HepG2 (cell line): ENCODE measurements around the gene DCUN1D3. TPM values are rescaled to one million over a fixed set of nuclear protein-coding genes. Genes with fewer than 3 reads are reported as not detected.

Experiments used
- ASH2L ChIP-seq: fragments of 300-600, 200-600 bp; sonication (generic); IDR thresholded peaks from 2 replicates; pipeline ENCODE4 v1.7.0; 2017; ENCODE audit warnings: low read depth, mild to moderate bottlenecking, moderate library complexity, mixed read lengths, low read length; ENCODE audit not compliant: insufficient read length
- ATF1 ChIP-seq: IDR thresholded peaks from 2 replicates; pipeline ENCODE4 v1.6.1; 2016; ENCODE audit warnings: mild to moderate bottlenecking, control low read depth
- BRCA1 ChIP-seq: sonication (generic); formaldehyde crosslinking; IDR thresholded peaks from 2 replicates; pipeline ENCODE4 v1.4.0; 2020; ENCODE audit warnings: missing genetic modification reagents
- CREB3 ChIP-seq: sonication (generic); formaldehyde crosslinking; IDR thresholded peaks from 2 replicates; pipeline ENCODE4 v1.5.0; 2020; ENCODE audit warnings: missing genetic modification reagents
- EP300 ChIP-seq, 3 experiments: sonication (generic) in 1 of 3; formaldehyde crosslinking in 1 of 3; IDR thresholded peaks; 2 replicates each; pipeline versions ENCODE4 v1.5.1 to v1.6.1; 2011 to 2020; ENCODE audit warnings: low read depth in 2 of 3, low read length in 2 of 3, borderline replicate concordance in 1 of 3, improper control_type of control experiment in 1 of 3, mild to moderate bottlenecking in 1 of 3, missing genetic modification reagents in 1 of 3, moderate library complexity in 1 of 3
- FOXC1 ChIP-seq: sonication (generic); formaldehyde crosslinking; IDR thresholded peaks from 2 replicates; pipeline ENCODE4 v1.8.0; 2022; ENCODE audit warnings: mild to moderate bottlenecking, missing genetic modification reagents, borderline replicate concordance
- MEIS2 ChIP-seq: sonication (generic); formaldehyde crosslinking; IDR thresholded peaks from 2 replicates; pipeline ENCODE4 v1.9.0; 2021; ENCODE audit warnings: mild to moderate bottlenecking, missing genetic modification reagents
- NFYC ChIP-seq: IDR thresholded peaks from 2 replicates; pipeline ENCODE4 v1.6.1; 2016; ENCODE audit warnings: missing genetic modification reagents, missing compliant biosample characterization
- SATB2 ChIP-seq: sonication (generic); formaldehyde crosslinking; IDR thresholded peaks from 2 replicates; pipeline ENCODE4 v1.5.0; 2020; ENCODE audit warnings: missing genetic modification reagents
- SNAPC4 ChIP-seq: sonication (generic); formaldehyde crosslinking; IDR thresholded peaks from 2 replicates; pipeline ENCODE4 v1.4.0; 2020; ENCODE audit warnings: mild to moderate bottlenecking, missing genetic modification reagents
- THAP11 ChIP-seq: IDR thresholded peaks from 2 replicates; pipeline ENCODE4 v1.6.1; 2016; ENCODE audit warnings: missing biosample characterization, missing genetic modification reagents
- ZNF230 ChIP-seq: sonication (generic); formaldehyde crosslinking; IDR thresholded peaks from 2 replicates; pipeline ENCODE4 v1.4.0; 2020; ENCODE audit warnings: mild to moderate bottlenecking, missing genetic modification reagents
- ZNF619 ChIP-seq: sonication (generic); formaldehyde crosslinking; IDR thresholded peaks from 2 replicates; pipeline ENCODE4 v1.4.0; 2020; ENCODE audit warnings: mild to moderate bottlenecking, missing genetic modification reagents
- ZNF740 ChIP-seq: sonication (generic); formaldehyde crosslinking; IDR thresholded peaks from 2 replicates; pipeline ENCODE4 v1.4.0; 2020; ENCODE audit warnings: missing genetic modification reagents
- ZNF883 ChIP-seq: sonication (generic); formaldehyde crosslinking; IDR thresholded peaks from 2 replicates; pipeline ENCODE4 v1.5.1; 2020; ENCODE audit warnings: mild to moderate bottlenecking, missing genetic modification reagents; ENCODE audit errors: not compliant biosample characterization
- ZSCAN5A ChIP-seq: sonication (generic); formaldehyde crosslinking; IDR thresholded peaks from 2 replicates; pipeline ENCODE4 v1.8.0; 2022; ENCODE audit warnings: mild to moderate bottlenecking, missing genetic modification reagents, borderline replicate concordance
- polyA plus RNA-seq, 8 experiments: library from polyadenylated mRNA; depleted of rRNA in 3 of 8; stranded (reverse) in 7 of 8; unstranded in 1 of 8; fragments of >200 nt; fragmentation: Illumina TruSeq in 4 of 8; extraction: Trizol in 4 of 8; gene quantifications; 2 replicates each; pipeline versions ENCODE4 v1.2.1 to v1.2.3, GENCODE V29; 2011 to 2016; ENCODE audit warnings: low read depth in 4 of 8, missing spikeins in 1 of 8, mixed read lengths in 1 of 8; ENCODE audit not compliant: insufficient read depth in 1 of 8
- total RNA-seq, 5 experiments: library from RNA; depleted of rRNA; stranded (reverse); fragments of >200 nt; fragmentation: Illumina TruSeq; extraction: Trizol; gene quantifications; 2 replicates each; pipeline ENCODE4 v1.2.3, GENCODE V29; 2016; ENCODE audit warnings: low read depth in 1 of 5

Gene DCUN1D3
- total and polyA plus RNA-seq, 2 of the 13 experiments (the other 11 are each of a cell fraction or from before 2014, with no cell fraction given), result 5.0 to 19.3 TPM

- no peak for TF ChIP-seq NFYC (CRISPR knock-in tag)
- TF ChIP-seq MEIS2, result 0 out of 2 replicates have a peak, but pooled peaks have one; percentile 23
- peak; percentile 22 for TF ChIP-seq ASH2L
- no peak for TF ChIP-seq ZNF619 (CRISPR knock-in tag)
- TF ChIP-seq ZNF740 (CRISPR knock-in tag), result no peak
- 0 out of 4 replicates have a peak, but pooled peaks of 1 of the 2 experiments have one; percentile 3 for TF ChIP-seq EP300 (IDR thresholded peaks at IDR 0.05; ENCODE audit: low read depth in 2 of 2, low read length in 2 of 2)
- TF ChIP-seq EP300 (CRISPR knock-in tag; IDR thresholded peaks at IDR 0.05; ENCODE audit: borderline replicate concordance), result no peak
- 0 out of 2 replicates have a peak, but pooled peaks have one; percentile 54 for TF ChIP-seq BRCA1
- no peak for TF ChIP-seq ATF1 (CRISPR knock-in tag)
- TF ChIP-seq ZNF230 (CRISPR knock-in tag), result no peak
- TF ChIP-seq FOXC1 (CRISPR knock-in tag), result no peak
- no peak for TF ChIP-seq ZSCAN5A (CRISPR knock-in tag)
- TF ChIP-seq ZNF883, result no peak
- 0 out of 2 replicates have a peak, but pooled peaks have one; percentile 39 for TF ChIP-seq CREB3 (CRISPR knock-in tag)
- TF ChIP-seq THAP11 (CRISPR knock-in tag), result no peak
- TF ChIP-seq SNAPC4 (CRISPR knock-in tag), result no peak
- 0 out of 2 replicates have a peak, but pooled peaks have one; percentile 51 for TF ChIP-seq SATB2
- TF ChIP-seq, all 625 proteins: peak for 19
Measured at GRCh38 chr16:20880867-20881502, 19.2 kb downstream of the DCUN1D3 start (continued).
